Dendritic cell treated with granulocyte-macrophage colony-stimulating factor and Interleukin-4, amounts not matched to agents 40 ng/mL and 50 ng/mL, for 4 days (primary cell): ENCODE results near the gene SLC49A4.

Experiments
- H3K27ac Mint-ChIP-seq: one replicate; pipeline ENCODE4 v1.8.0; 2022; ENCODE audit warnings: mild to moderate bottlenecking, mixed read lengths
- H3K27me3 Mint-ChIP-seq: one replicate; pipeline ENCODE4 v1.8.0; 2022; ENCODE audit warnings: mild to moderate bottlenecking, mixed read lengths
- H3K36me3 Mint-ChIP-seq: one replicate; pipeline ENCODE4 v1.8.0; 2022; ENCODE audit warnings: low read depth, mixed read lengths
- H3K4me1 Mint-ChIP-seq: one replicate; pipeline ENCODE4 v1.8.0; 2022; ENCODE audit warnings: low read depth, mixed read lengths
- H3K4me3 Mint-ChIP-seq: one replicate; pipeline ENCODE4 v1.8.0; 2022; ENCODE audit warnings: mild to moderate bottlenecking, moderate library complexity, mixed read lengths
- H3K9me3 Mint-ChIP-seq: one replicate; pipeline ENCODE4 v1.8.0; 2022; ENCODE audit warnings: mixed read lengths
- intact Hi-C: fragments of 100-400 bp; cut with micrococcal nuclease; formaldehyde crosslinking; loops from one replicate; pipeline ENCODE4 v1.15.0; 2022

The SLC49A4 gene

DNA sequence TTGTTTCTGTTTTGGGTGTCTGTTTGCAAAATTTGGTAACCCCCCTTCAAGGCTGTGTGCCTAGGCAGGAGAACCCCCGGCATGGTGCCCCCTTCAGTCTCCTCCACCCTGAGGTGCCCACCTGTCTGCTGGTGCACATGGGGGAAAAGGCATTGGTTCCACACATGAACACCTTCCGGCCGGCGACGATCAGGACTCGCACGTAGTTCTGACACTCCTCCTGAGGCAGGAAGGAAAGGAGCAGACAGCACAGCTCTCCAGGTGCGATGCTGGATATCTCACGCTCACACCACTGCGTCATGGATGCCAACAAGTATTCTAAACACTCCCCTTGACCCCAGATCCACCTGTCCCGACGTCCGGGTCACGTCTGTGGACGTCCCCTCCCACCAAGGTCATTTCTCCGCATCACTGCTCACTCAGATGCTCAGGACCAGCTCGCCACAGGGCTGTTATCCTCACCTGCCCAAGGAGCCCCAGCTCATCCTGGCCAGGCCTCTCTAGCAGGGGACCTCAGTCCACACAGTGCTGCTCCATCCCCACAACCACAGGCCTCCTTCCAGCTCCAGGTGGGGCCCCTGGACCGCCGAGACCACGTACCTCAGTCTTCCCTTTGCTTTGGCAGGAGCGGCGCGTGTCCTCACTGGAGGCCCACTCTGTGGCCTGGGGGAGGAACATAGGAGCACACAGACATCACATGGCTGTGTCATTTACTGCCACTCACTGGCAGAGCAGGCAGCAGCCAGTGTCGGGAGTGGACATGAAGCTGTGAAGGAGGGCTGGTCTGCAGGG is 133.7 kb downstream of the SLC49A4 start:
- no peaks in the 10 kb centered on the region for H3K4me1 Mint-ChIP-seq
- H3K36me3 Mint-ChIP-seq: no peaks in the 10 kb centered on the region
- no peak overlapping the region for H3K4me3 Mint-ChIP-seq
- H3K9me3 Mint-ChIP-seq: no peaks in the 10 kb centered on the region
- H3K27ac Mint-ChIP-seq: no peak overlapping the region
- H3K27me3 Mint-ChIP-seq: peaks cover 14% of the 10 kb centered on the region
- intact Hi-C loops: no loop called here

DNA sequence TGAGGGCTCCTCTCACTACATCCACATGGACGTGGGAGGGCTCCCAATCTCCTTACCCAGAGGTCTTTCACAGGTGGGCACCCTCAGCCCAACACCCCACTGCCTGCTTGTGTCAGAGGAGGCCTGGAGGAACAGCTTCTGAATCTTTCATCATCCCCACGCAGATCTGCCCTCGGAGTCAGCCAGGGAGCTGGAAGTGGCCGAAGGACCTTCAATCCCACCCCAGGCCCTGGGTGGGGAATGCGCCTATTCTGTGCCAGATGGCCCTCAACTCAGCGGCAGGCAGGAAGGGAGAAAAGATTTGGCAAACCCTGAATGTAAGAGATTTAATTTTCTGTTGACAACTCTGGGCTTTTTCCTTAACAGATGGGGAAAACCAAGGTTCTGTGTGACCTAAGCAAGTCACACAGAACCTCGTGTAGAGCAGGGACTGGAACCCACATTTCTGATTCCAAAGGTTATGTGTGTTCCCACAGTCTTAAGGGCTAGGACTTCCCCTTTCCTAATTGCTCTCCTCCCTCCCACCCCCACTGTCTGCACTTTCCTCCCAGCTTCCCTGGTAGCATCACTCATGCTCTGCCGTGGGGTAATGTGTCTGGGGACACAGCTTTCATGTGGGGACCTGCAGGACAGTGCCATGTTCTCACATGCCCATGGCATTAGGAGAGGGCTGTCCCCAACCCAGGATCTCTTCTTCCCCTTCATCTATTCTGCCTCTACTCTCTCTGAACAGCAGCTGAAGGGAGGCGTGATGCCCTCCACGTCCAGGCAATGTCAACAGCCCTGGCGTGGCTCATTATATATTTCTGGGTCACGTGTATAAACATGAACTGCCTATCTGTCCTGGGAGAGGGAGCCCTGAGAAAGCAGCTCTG is 134.6 kb downstream of the SLC49A4 start:
- no peaks in the 10 kb centered on the region for H3K36me3 Mint-ChIP-seq
- H3K27me3 Mint-ChIP-seq: peaks cover 14% of the 10 kb centered on the region
- no peaks in the 10 kb centered on the region for H3K9me3 Mint-ChIP-seq
- no peaks in the 10 kb centered on the region for H3K4me1 Mint-ChIP-seq
- intact Hi-C loops: no loop called here
- no peak overlapping the region for H3K4me3 Mint-ChIP-seq
- H3K27ac Mint-ChIP-seq: no peak overlapping the region

DNA sequence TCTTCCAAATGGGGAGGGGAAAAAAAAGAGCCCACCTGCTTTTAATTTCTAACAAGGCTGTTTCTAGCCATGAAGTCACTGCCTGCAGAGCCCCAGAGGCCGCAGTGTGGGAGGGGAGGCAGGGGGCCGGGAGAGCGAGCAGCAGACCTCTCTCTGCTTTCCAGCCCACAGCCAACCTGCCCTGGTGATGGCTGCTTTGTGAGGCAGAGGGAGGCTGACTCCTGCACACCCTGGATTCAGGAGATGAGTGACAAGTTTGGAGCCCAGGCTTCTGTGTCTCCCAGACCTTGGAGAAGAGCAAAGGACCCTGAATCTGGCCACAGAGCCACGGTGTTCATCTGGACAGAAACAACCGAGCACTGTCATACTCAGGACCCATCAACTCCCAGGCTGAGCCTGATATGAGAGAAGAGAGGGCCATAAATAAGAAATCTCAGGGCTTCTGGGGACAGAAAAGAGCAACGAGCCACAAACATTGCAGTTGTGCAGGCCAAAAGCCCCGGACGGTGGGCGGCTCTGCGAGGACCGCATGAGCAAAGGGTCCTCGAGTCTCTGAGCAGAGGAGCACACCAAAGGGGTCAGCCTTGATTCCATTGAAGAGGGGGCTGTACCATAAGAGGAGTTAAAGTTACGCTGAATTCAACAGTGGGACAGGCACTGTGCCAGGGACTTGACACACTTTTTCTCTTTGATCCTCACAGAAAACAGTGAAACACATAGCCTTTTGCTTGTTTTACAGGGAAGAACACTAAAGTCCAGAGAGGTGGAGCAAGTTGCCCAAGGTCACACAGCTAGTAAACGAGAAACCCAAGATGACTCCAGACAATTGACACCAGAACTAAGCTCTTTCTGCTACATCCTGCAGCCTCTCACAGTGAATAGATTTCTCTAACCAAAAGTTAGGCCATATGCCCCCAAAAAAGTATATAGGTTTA is 135.5 kb downstream of the SLC49A4 start:
- intact Hi-C loops: no loop called here
- H3K27me3 Mint-ChIP-seq: peaks cover 14% of the 10 kb centered on the region
- no peak overlapping the region for H3K4me3 Mint-ChIP-seq
- no peak overlapping the region for H3K27ac Mint-ChIP-seq
- no peaks in the 10 kb centered on the region for H3K9me3 Mint-ChIP-seq
- no peaks in the 10 kb centered on the region for H3K4me1 Mint-ChIP-seq
- no peaks in the 10 kb centered on the region for H3K36me3 Mint-ChIP-seq
